Prostate gland (tissue), 2 donors: ENCODE measurements around the gene UGT8. TPM values are rescaled to one million over a fixed set of nuclear protein-coding genes. Genes with fewer than 3 reads are reported as not detected.
"Not testable (repeated sequence)": the region's sequence is repeated elsewhere in the genome, so short reads cannot be mapped to it uniquely, and the experiment has no call there.

Experiments
- DNase-seq: peaks from one replicate; pipeline ENCODE4 v3.0.0-alpha.2; 2019; ENCODE audit warnings: low spot score
- H3K27ac ChIP-seq, 2 donors: fragments of 200-600 bp; sonication (generic); 2 replicates each; pipeline ENCODE4 v1.5.1; 2017 to 2019
- H3K27me3 ChIP-seq: fragments of 200-600 bp; sonication (generic); replicated peaks from 2 replicates; pipeline ENCODE4 v1.5.1; 2019; ENCODE audit not compliant: insufficient read depth
- H3K36me3 ChIP-seq, 2 donors: fragments of 200-600 bp; sonication (generic); 1 replicate in 1 of 2; 2 replicates in 1 of 2; pipeline versions ENCODE4 v1.5.1 to v1.8.1; 2017 to 2019
- H3K4me1 ChIP-seq: fragments of 200-600 bp; sonication (generic); replicated peaks from 2 replicates; pipeline ENCODE4 v1.5.1; 2019
- H3K4me3 ChIP-seq, 2 donors: fragments of 200-600 bp; sonication (generic); 2 replicates each; pipeline ENCODE4 v1.5.1; 2017 to 2019
- H3K9me3 ChIP-seq: fragments of 200-600 bp; sonication (generic); 2 replicates; pipeline ENCODE4 v1.5.1; 2017
- CTCF ChIP-seq, 4 experiments: fragments of 200-600 bp in 2 of 4; fragments of 450-650 bp in 2 of 4; sonication (generic) in 2 of 4; IDR thresholded peaks; 1 replicate in 3 of 4; 2 replicates in 1 of 4; pipeline ENCODE4 v1.5.1; 2016 to 2019; ENCODE audit warnings: antibody characterized with exemption in 4 of 4, mild to moderate bottlenecking in 2 of 4, moderate library complexity in 2 of 4
- POLR2A ChIP-seq: fragments of 450-650 bp; IDR thresholded peaks from one replicate; pipeline ENCODE4 v1.6.1; 2016; ENCODE audit warnings: antibody characterized with exemption, mild to moderate bottlenecking
- POLR2AphosphoS5 ChIP-seq: sonication (generic); formaldehyde crosslinking; IDR thresholded peaks from one replicate; pipeline ENCODE4 v1.6.1; 2017; ENCODE audit warnings: antibody characterized with exemption
- WGBS: methylation state at CpG from one replicate; pipeline ENCODE4 v1.1.5; 2018; 5-methylcytosine and 5-hydroxymethylcytosine counted together
- intact Hi-C: fragments of 100-400 bp; cut with DNase I; formaldehyde crosslinking; loops from one replicate; pipeline ENCODE4 v1.14.2; 2022
- total RNA-seq, 2 donors: library from RNA; depleted of rRNA; stranded (reverse); fragments of >200 nt; gene quantifications; one replicate each; pipeline ENCODE4 v1.1.0, GENCODE V29; 2016

Gene UGT8
- total RNA-seq, 2 donors from 2014 or later, result 0.55 to 2.0 TPM

DNA sequence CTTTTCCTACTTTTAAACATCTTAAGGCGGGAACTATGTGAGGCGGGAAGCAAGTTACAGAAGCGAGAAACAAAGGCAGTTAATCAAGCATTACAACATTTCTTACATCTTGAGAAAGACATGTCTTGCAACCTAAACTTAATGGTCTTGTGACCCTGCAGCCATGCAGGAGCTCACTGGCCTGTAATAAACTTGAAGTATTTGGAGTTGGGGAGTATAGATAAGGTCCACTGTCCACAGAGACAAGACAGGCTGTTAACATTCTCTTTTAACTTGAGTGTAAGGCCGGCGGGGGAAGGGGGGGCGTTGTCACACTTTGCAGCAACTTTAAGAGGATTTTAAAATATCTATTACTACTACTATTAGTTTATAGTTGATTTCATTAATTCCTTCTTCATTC, 10.3 kb upstream of the UGT8 start:
- Histone ChIP-seq H3K27ac (no peak overlapping the region), H3K9me3 (no peaks in the 10 kb centered on the region), H3K36me3 (no peaks in the 10 kb centered on the region), H3K4me3 (no peak overlapping the region), H3K4me1 (no peaks in the 10 kb centered on the region), H3K27me3 (no peaks in the 10 kb centered on the region)
- no peak for DNase-seq
- TF ChIP-seq POLR2A, result no peak
- TF ChIP-seq CTCF (IDR thresholded peaks at IDR 0.05), result no peak
- TF ChIP-seq POLR2AphosphoS5, result no peak
- intact Hi-C loops, result no loop called here
- WGBS, result 55% methylated on average over 6 of the region's 6 CpGs

GRCh38 chr4:114590360-114590759, 8.2 kb upstream of the UGT8 start:
- WGBS, result 100% methylated on average over 1 of the region's 1 CpG
- H3K4me1 ChIP-seq, H3K27me3 ChIP-seq, DNase-seq, H3K9me3 ChIP-seq, H3K27ac ChIP-seq, H3K36me3 ChIP-seq, intact Hi-C loops, H3K4me3 ChIP-seq: not testable (repeated sequence)

DNA sequence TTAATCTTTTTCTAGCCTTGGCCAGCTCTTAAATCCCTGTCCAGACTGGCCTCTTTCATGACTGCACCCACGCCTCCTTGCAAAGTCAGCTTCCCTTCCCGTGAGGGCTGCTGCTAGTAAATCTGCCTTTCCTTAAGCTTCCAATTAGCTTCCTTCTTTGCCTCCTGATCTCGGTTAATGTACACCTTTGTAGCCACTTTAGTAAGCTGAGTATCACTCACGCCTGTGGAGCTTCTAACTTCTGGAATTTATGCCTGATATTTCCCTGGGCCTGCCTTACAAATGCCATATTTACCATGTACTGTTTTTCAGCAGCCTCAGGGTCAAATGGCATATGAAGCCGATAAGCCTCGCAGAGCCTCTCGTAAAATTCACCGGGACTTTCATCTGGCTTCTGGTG, 5.1 kb upstream of the UGT8 start:
- no peak for DNase-seq
- Histone ChIP-seq H3K27me3 (no peaks in the 10 kb centered on the region), H3K36me3 (no peaks in the 10 kb centered on the region), H3K9me3 (no peaks in the 10 kb centered on the region), H3K27ac (no peak overlapping the region), H3K4me1 (no peaks in the 10 kb centered on the region), H3K4me3 (no peak overlapping the region)
- TF ChIP-seq CTCF (IDR thresholded peaks at IDR 0.05) (no peak), POLR2A (no peak), POLR2AphosphoS5 (no peak)
- 63% methylated on average over 8 of the region's 8 CpGs for WGBS
- intact Hi-C loops, result no loop called here

GRCh38 chr4:114595207-114595606, 3.4 kb upstream of the UGT8 start:
- TF ChIP-seq POLR2AphosphoS5 (no peak), POLR2A (no peak), CTCF (IDR thresholded peaks at IDR 0.05) (no peak)
- WGBS, result 90% methylated on average over 11 of the region's 11 CpGs
- intact Hi-C loops, result no loop called here
- Histone ChIP-seq H3K36me3 (no peaks in the 10 kb centered on the region), H3K9me3 (no peaks in the 10 kb centered on the region), H3K27me3 (peaks cover 6% of the 10 kb centered on the region), H3K27ac (no peak overlapping the region), H3K4me3 (no peak overlapping the region), H3K4me1 (no peaks in the 10 kb centered on the region)
- no peak for DNase-seq

GRCh38 chr4:114595921-114596320, 2.7 kb upstream of the UGT8 start:
- no peaks in the 10 kb centered on the region for H3K4me1 ChIP-seq
- DNase-seq, result no peak
- no peak overlapping the region for H3K4me3 ChIP-seq
- TF ChIP-seq CTCF (IDR thresholded peaks at IDR 0.05) (no peak), POLR2AphosphoS5 (no peak), POLR2A (no peak)
- WGBS, result 92% methylated on average over 2 of the region's 2 CpGs
- intact Hi-C loops, result no loop called here
- peaks cover 6% of the 10 kb centered on the region for H3K27me3 ChIP-seq
- no peaks in the 10 kb centered on the region for H3K9me3 ChIP-seq
- no peak overlapping the region for H3K27ac ChIP-seq
- no peaks in the 10 kb centered on the region for H3K36me3 ChIP-seq
